ENCODE results near the gene DTD2.

DTD2 gene

DNA sequence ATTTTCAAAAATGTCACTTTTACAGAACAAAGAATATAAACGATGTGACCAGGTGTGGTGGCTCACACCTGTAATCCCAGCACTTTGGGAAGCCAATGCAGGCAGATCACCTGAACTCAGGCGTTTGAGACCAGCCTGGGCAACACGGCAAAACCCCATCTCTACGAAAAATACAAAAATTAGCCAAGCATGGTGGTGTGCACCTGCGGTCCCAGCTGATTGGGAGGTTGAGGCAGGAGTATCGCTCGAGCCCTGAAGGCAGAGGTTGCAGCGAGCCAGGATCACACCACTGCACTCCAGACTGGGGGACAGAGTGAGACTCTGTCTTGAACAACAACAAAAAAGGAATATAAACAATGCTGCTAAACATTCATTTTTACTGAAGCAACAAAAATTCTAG, 52.2 kb downstream of the DTD2 start (continued):
- TF ChIP-seq RARB (CRISPR knock-in tag; IDR thresholded peaks at IDR 0.05): no peak
- TF ChIP-seq ZNF565 (CRISPR knock-in tag; conservative IDR thresholded peaks at IDR 0.05; ENCODE audit: low read depth): no peak
- TF ChIP-seq ISL1 (CRISPR knock-in tag; IDR thresholded peaks at IDR 0.05): no peak
- TF ChIP-seq ZFP3 (CRISPR knock-in tag; IDR thresholded peaks at IDR 0.05): no peak
- TF ChIP-seq, protein P1, sequence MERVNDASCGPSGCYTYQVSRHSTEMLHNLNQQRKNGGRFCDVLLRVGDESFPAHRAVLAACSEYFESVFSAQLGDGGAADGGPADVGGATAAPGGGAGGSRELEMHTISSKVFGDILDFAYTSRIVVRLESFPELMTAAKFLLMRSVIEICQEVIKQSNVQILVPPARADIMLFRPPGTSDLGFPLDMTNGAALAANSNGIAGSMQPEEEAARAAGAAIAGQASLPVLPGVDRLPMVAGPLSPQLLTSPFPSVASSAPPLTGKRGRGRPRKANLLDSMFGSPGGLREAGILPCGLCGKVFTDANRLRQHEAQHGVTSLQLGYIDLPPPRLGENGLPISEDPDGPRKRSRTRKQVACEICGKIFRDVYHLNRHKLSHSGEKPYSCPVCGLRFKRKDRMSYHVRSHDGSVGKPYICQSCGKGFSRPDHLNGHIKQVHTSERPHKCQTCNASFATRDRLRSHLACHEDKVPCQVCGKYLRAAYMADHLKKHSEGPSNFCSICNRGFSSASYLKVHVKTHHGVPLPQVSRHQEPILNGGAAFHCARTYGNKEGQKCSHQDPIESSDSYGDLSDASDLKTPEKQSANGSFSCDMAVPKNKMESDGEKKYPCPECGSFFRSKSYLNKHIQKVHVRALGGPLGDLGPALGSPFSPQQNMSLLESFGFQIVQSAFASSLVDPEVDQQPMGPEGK (CRISPR knock-in tag; IDR thresholded peaks at IDR 0.05; ENCODE audit: borderline replicate concordance): no peak
- TF ChIP-seq, protein P2, sequence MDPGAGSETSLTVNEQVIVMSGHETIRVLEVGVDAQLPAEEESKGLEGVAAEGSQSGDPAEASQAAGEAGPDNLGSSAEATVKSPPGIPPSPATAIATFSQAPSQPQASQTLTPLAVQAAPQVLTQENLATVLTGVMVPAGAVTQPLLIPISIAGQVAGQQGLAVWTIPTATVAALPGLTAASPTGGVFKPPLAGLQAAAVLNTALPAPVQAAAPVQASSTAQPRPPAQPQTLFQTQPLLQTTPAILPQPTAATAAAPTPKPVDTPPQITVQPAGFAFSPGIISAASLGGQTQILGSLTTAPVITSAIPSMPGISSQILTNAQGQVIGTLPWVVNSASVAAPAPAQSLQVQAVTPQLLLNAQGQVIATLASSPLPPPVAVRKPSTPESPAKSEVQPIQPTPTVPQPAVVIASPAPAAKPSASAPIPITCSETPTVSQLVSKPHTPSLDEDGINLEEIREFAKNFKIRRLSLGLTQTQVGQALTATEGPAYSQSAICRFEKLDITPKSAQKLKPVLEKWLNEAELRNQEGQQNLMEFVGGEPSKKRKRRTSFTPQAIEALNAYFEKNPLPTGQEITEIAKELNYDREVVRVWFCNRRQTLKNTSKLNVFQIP (CRISPR knock-in tag; IDR thresholded peaks at IDR 0.05; ENCODE audit: borderline replicate concordance, low read depth): no peak
- TF ChIP-seq OSR1 (CRISPR knock-in tag; IDR thresholded peaks at IDR 0.05): no peak
- TF ChIP-seq SNAI2 (CRISPR knock-in tag; IDR thresholded peaks at IDR 0.05): no peak

DNA sequence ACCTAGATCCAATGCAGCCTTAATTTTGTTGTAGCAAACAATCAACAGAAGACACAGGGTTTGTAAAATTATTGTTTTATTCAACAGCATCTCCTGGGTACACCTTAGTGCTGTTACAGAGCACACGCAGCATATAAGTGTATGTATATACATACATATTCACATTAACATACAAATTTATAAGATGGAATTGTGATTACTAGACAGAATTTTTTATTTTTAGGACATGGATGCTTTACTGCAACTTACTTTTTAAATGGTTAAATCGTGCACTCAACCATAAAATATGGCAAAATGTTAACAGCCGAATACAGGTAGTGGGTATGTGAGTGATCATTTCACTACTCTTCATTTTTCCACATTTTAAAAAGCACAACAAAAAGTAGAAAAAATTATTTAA, 53.6 kb downstream of the DTD2 start:
- ATAC-seq: no peak

More for the DNA sequence above, 53.6 kb downstream of the DTD2 start:
- TF ChIP-seq ISL1 (CRISPR knock-in tag; IDR thresholded peaks at IDR 0.05) (no peak), CSDC2 (CRISPR knock-in tag; IDR thresholded peaks at IDR 0.05) (no peak), ZFP3 (CRISPR knock-in tag; IDR thresholded peaks at IDR 0.05) (no peak), ZNF8 (CRISPR knock-in tag; IDR thresholded peaks at IDR 0.05) (no peak), GLIS3 (CRISPR knock-in tag; IDR thresholded peaks at IDR 0.05) (no peak), BACH2 (CRISPR knock-in tag; IDR thresholded peaks at IDR 0.05; ENCODE audit: borderline replicate concordance) (no peak), ZNF565 (CRISPR knock-in tag; conservative IDR thresholded peaks at IDR 0.05; ENCODE audit: low read depth) (no peak), OSR1 (CRISPR knock-in tag; IDR thresholded peaks at IDR 0.05) (no peak), TOX (CRISPR knock-in tag; IDR thresholded peaks at IDR 0.05; ENCODE audit: borderline replicate concordance) (no peak), TCF4 (CRISPR knock-in tag; IDR thresholded peaks at IDR 0.05; ENCODE audit: borderline replicate concordance) (no peak), SNAI2 (CRISPR knock-in tag; IDR thresholded peaks at IDR 0.05) (no peak), ESRRG (CRISPR knock-in tag; IDR thresholded peaks at IDR 0.05) (no peak), ARNTL (CRISPR knock-in tag; IDR thresholded peaks at IDR 0.05; ENCODE audit: borderline replicate concordance, low read depth) (no peak), ZFP30 (CRISPR knock-in tag; IDR thresholded peaks at IDR 0.05) (no peak), ZNF70 (CRISPR knock-in tag; IDR thresholded peaks at IDR 0.05) (no peak)
- TF ChIP-seq, protein P3, sequence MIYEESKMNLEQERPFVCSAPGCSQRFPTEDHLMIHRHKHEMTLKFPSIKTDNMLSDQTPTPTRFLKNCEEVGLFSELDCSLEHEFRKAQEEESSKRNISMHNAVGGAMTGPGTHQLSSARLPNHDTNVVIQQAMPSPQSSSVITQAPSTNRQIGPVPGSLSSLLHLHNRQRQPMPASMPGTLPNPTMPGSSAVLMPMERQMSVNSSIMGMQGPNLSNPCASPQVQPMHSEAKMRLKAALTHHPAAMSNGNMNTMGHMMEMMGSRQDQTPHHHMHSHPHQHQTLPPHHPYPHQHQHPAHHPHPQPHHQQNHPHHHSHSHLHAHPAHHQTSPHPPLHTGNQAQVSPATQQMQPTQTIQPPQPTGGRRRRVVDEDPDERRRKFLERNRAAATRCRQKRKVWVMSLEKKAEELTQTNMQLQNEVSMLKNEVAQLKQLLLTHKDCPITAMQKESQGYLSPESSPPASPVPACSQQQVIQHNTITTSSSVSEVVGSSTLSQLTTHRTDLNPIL (CRISPR knock-in tag; IDR thresholded peaks at IDR 0.05; ENCODE audit: low read depth): no peak
- TF ChIP-seq, protein P4, sequence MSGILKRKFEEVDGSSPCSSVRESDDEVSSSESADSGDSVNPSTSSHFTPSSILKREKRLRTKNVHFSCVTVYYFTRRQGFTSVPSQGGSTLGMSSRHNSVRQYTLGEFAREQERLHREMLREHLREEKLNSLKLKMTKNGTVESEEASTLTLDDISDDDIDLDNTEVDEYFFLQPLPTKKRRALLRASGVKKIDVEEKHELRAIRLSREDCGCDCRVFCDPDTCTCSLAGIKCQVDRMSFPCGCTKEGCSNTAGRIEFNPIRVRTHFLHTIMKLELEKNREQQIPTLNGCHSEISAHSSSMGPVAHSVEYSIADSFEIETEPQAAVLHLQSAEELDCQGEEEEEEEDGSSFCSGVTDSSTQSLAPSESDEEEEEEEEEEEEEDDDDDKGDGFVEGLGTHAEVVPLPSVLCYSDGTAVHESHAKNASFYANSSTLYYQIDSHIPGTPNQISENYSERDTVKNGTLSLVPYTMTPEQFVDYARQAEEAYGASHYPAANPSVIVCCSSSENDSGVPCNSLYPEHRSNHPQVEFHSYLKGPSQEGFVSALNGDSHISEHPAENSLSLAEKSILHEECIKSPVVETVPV (CRISPR knock-in tag; IDR thresholded peaks at IDR 0.05): no peak
- TF ChIP-seq, protein P5, sequence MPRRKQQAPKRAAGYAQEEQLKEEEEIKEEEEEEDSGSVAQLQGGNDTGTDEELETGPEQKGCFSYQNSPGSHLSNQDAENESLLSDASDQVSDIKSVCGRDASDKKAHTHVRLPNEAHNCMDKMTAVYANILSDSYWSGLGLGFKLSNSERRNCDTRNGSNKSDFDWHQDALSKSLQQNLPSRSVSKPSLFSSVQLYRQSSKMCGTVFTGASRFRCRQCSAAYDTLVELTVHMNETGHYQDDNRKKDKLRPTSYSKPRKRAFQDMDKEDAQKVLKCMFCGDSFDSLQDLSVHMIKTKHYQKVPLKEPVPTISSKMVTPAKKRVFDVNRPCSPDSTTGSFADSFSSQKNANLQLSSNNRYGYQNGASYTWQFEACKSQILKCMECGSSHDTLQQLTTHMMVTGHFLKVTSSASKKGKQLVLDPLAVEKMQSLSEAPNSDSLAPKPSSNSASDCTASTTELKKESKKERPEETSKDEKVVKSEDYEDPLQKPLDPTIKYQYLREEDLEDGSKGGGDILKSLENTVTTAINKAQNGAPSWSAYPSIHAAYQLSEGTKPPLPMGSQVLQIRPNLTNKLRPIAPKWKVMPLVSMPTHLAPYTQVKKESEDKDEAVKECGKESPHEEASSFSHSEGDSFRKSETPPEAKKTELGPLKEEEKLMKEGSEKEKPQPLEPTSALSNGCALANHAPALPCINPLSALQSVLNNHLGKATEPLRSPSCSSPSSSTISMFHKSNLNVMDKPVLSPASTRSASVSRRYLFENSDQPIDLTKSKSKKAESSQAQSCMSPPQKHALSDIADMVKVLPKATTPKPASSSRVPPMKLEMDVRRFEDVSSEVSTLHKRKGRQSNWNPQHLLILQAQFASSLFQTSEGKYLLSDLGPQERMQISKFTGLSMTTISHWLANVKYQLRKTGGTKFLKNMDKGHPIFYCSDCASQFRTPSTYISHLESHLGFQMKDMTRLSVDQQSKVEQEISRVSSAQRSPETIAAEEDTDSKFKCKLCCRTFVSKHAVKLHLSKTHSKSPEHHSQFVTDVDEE (CRISPR knock-in tag; IDR thresholded peaks at IDR 0.05): no peak
- TF ChIP-seq, protein P1 (CRISPR knock-in tag; IDR thresholded peaks at IDR 0.05; ENCODE audit: borderline replicate concordance): no peak
